ENCODE data around the gene DGKG. TPM values are rescaled to one million over a fixed set of nuclear protein-coding genes. Genes with fewer than 3 reads are reported as not detected.

DGKG gene
- total RNA-seq, 1 donor from 2014 or later, result 1.0 TPM

GRCh38 chr3:186166491-186167288 is 195.3 kb downstream of the DGKG start:
- TF ChIP-seq, protein P1, sequence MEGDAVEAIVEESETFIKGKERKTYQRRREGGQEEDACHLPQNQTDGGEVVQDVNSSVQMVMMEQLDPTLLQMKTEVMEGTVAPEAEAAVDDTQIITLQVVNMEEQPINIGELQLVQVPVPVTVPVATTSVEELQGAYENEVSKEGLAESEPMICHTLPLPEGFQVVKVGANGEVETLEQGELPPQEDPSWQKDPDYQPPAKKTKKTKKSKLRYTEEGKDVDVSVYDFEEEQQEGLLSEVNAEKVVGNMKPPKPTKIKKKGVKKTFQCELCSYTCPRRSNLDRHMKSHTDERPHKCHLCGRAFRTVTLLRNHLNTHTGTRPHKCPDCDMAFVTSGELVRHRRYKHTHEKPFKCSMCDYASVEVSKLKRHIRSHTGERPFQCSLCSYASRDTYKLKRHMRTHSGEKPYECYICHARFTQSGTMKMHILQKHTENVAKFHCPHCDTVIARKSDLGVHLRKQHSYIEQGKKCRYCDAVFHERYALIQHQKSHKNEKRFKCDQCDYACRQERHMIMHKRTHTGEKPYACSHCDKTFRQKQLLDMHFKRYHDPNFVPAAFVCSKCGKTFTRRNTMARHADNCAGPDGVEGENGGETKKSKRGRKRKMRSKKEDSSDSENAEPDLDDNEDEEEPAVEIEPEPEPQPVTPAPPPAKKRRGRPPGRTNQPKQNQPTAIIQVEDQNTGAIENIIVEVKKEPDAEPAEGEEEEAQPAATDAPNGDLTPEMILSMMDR (conservative IDR thresholded peaks at IDR 0.05; ENCODE audit: low read depth, low read length), result no peak
- H3K4me3 ChIP-seq (ENCODE audit: low read depth, low read length), result no peak overlapping the region
- DNase-seq (ENCODE audit: low read depth), result no peak

DNA sequence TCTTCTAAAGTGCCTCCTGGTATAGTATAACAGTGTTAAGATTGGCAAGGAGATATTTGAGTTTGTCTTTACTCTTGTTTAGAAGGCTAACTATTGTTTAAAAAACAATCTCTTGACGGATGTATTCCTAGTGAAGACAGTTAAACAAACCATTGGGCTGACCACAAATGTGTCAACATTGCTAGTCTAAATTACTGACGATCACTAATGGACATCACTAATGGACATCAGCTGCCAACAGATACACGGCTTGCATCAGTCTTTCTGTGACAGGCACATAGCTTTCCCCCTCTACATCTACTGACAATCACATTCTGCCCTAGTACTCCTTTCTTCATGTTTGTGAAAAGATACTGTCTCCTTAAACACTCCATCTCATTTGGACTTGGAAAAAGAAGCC is 196.0 kb downstream of the DGKG start:
- H3K4me3 ChIP-seq (ENCODE audit: low read depth, low read length), result no peak overlapping the region
- TF ChIP-seq, protein P1 (conservative IDR thresholded peaks at IDR 0.05; ENCODE audit: low read depth, low read length), result no peak
- DNase-seq (ENCODE audit: low read depth), result no peak

DNA sequence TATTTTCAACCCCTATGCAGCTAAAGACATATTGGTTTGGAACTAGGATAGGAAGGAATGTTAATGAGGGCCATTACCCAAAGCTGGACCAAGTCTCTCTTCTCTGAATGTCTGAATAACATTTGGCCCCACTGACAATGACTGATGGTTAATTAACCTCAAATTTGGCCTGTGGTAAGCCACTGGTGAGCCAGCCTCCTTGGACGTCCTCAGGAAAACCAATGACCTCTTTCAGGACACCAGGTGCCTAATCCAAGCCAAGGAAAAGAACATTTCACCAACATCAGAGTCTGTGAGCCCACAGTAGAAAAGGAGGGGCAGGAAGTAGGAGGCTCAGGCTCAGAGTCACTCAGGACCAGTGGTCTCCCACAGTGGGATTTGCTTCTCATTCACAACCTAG is 196.7 kb downstream of the DGKG start:
- TF ChIP-seq, protein P1 (conservative IDR thresholded peaks at IDR 0.05; ENCODE audit: low read depth, low read length), result no peak
- H3K4me3 ChIP-seq (ENCODE audit: low read depth, low read length), result no peak overlapping the region
- DNase-seq (ENCODE audit: low read depth), result no peak

- no peak for DNase-seq (ENCODE audit: low read depth)
- TF ChIP-seq, protein P1 (conservative IDR thresholded peaks at IDR 0.05; ENCODE audit: low read depth, low read length), result no peak
- H3K4me3 ChIP-seq (ENCODE audit: low read depth, low read length), result no peak overlapping the region
Measured at GRCh38 chr3:186164696-186165095, 197.3 kb downstream of the DGKG start.

- TF ChIP-seq, protein P1 (conservative IDR thresholded peaks at IDR 0.05; ENCODE audit: low read depth, low read length), result no peak
- H3K4me3 ChIP-seq (ENCODE audit: low read depth, low read length), result no peak overlapping the region
- no peak for DNase-seq (ENCODE audit: low read depth)
Measured at GRCh38 chr3:186162221-186162620, 199.8 kb downstream of the DGKG start.

- TF ChIP-seq, protein P1 (conservative IDR thresholded peaks at IDR 0.05; ENCODE audit: low read depth, low read length), result no peak
- DNase-seq (ENCODE audit: low read depth), result no peak
- no peak overlapping the region for H3K4me3 ChIP-seq (ENCODE audit: low read depth, low read length)
Measured at GRCh38 chr3:186160691-186161243, 201.3 kb downstream of the DGKG start.

- H3K4me3 ChIP-seq (ENCODE audit: low read depth, low read length), result no peak overlapping the region
- TF ChIP-seq, protein P1 (conservative IDR thresholded peaks at IDR 0.05; ENCODE audit: low read depth, low read length), result no peak
- DNase-seq (ENCODE audit: low read depth), result no peak
Measured at GRCh38 chr3:186154641-186155040, 207.4 kb downstream of the DGKG start.
